GM12878 (cell line): ENCODE measurements around the gene RSPRY1. TPM values are rescaled to one million over a fixed set of nuclear protein-coding genes. Genes with fewer than 3 reads are reported as not detected.

Experiments used
- ATAC-seq: fragments of 200-7000 bp; cut with Tn5 transposase; 3 replicates; pipeline ENCODE4 v1.9.1; 2020; ENCODE audit warnings: mild to moderate bottlenecking, moderate library complexity
- BruUV-seq: library from RNA; stranded (reverse); fragments of 400-500 nt; replicated peaks from 2 replicates; lab custom pipeline; 2021; lab: Mats Ljungman, UMichigan
- CTCF ChIA-PET: fragments of 300-600 bp; sonication (Branson Sonifier 250); formaldehyde crosslinking; extraction: SDS; loops from one replicate; lab custom pipeline; 2021; ENCODE audit warnings: inconsistent platforms; lab: Yijun Ruan, JAX
- POLR2A ChIA-PET: fragments of 350-600 bp; formaldehyde crosslinking; extraction: SDS; loops from one replicate; lab custom pipeline; 2021; ENCODE audit warnings: inconsistent platforms; lab: Charles Lee
- RAD21 ChIA-PET: fragments of 300-600 bp; sonication (Branson Sonifier 250); formaldehyde crosslinking; loops from one replicate; lab custom pipeline; 2023; ENCODE audit warnings: antibody characterized with exemption; ENCODE audit not compliant: unreplicated experiment; lab: Charles Lee
- SMC1A ChIA-PET: fragments of 300-600 bp; sonication (Branson Sonifier 250); formaldehyde crosslinking; loops from one replicate; lab custom pipeline; 2023; ENCODE audit not compliant: unreplicated experiment, uncharacterized antibody; lab: Charles Lee
- DNase-seq: peaks from one replicate; pipeline ENCODE4 v3.0.0-alpha.2; 2011; ENCODE audit warnings: low read depth, low spot score
- FAIRE-seq: peaks from 3 replicates; lab custom pipeline; 2011; peaks lifted over from hg19 to GRCh38; lab: Jason Lieb, UNC
- H2AFZ ChIP-seq: 2 replicates; pipeline ENCODE4 v1.6.0; 2011; ENCODE audit warnings: low read depth, low read length, control low read depth; ENCODE audit not compliant: control insufficient read depth
- H3K27ac ChIP-seq: 2 replicates; pipeline ENCODE4 v1.5.1; 2011; ENCODE audit warnings: control low read depth; ENCODE audit not compliant: control insufficient read depth, insufficient read depth
- H3K27me3 ChIP-seq, 2 experiments: replicated peaks in 1 of 2; 2 replicates each; pipeline versions ENCODE4 v1.6.0 to v1.6.1; 2011; ENCODE audit warnings: low read length in 1 of 2; ENCODE audit not compliant: control insufficient read depth in 2 of 2, insufficient read depth in 2 of 2
- H3K36me3 ChIP-seq, 2 experiments: 2 replicates each; pipeline ENCODE4 v1.5.1; 2011; ENCODE audit warnings: low read length in 1 of 2; ENCODE audit not compliant: control insufficient read depth in 2 of 2, insufficient read depth in 2 of 2
- H3K4me1 ChIP-seq: 2 replicates; pipeline ENCODE4 v1.6.1; 2011; ENCODE audit warnings: mild to moderate bottlenecking, low read length, moderate library complexity, mixed read lengths; ENCODE audit not compliant: control insufficient read depth, insufficient read depth
- H3K4me2 ChIP-seq: 2 replicates; pipeline ENCODE4 v1.6.0; 2011; ENCODE audit warnings: control low read depth; ENCODE audit not compliant: control insufficient read depth, insufficient read depth
- H3K4me3 ChIP-seq: fragments of 200-600 bp; sonication (generic); 2 replicates; pipeline ENCODE4 v1.5.1; 2016
- H3K79me2 ChIP-seq: 2 replicates; pipeline ENCODE4 v1.6.0; 2011; ENCODE audit warnings: low read length; ENCODE audit not compliant: control insufficient read depth, insufficient read depth
- H3K9ac ChIP-seq: 2 replicates; pipeline ENCODE4 v1.8.0; 2011; ENCODE audit warnings: low read length, control low read depth, mixed read lengths; ENCODE audit not compliant: control insufficient read depth, insufficient read depth
- H3K9me3 ChIP-seq: replicated peaks from 3 replicates; pipeline ENCODE4 v1.5.1; 2011; ENCODE audit warnings: mild to moderate bottlenecking, low read length; ENCODE audit not compliant: control insufficient read depth, insufficient read depth
- H4K20me1 ChIP-seq: 2 replicates; pipeline ENCODE4 v1.6.0; 2011; ENCODE audit not compliant: control insufficient read depth, insufficient read depth
- BCLAF1 ChIP-seq: fragments of 450-650 bp; IDR thresholded peaks from 2 replicates; pipeline ENCODE4 v1.6.1; 2017; ENCODE audit warnings: antibody characterized with exemption, mild to moderate bottlenecking, moderate library complexity
- EP300 ChIP-seq, 2 experiments: fragments of 150-350 bp in 1 of 2; IDR thresholded peaks; 2 replicates each; pipeline ENCODE4 v1.6.1; 2011 to 2012; ENCODE audit warnings: low read depth in 2 of 2, low read length in 2 of 2, borderline replicate concordance in 1 of 2, improper control_type of control experiment in 1 of 2, inconsistent platforms in 1 of 2; ENCODE audit not compliant: control insufficient read depth in 1 of 2
- NBN ChIP-seq: fragments of 450-650 bp; IDR thresholded peaks from 2 replicates; pipeline ENCODE4 v1.6.1; 2016
- SUPT20H ChIP-seq: IDR thresholded peaks from 2 replicates; pipeline ENCODE4 v1.6.1; 2011; ENCODE audit warnings: low read depth, mild to moderate bottlenecking, low read length, moderate library complexity, borderline replicate concordance; ENCODE audit not compliant: control insufficient read depth
- WGBS: methylation state at CpG from one replicate; pipeline ENCODE4 v1.1.6; 2016; ENCODE audit warnings: low lambda C conversion rate; ENCODE audit not compliant: insufficient replicate concordance, insufficient coverage; ENCODE audit errors: missing lambda C conversion rate; 5-methylcytosine and 5-hydroxymethylcytosine counted together
- in situ Hi-C: fragments of 300-500 bp; cut with MboI; formaldehyde crosslinking; loops from 9 replicates; pipeline ENCODE4 v1.14.3; 2018; ENCODE audit warnings: mixed read lengths
- intact Hi-C: fragments of 100-400 bp; cut with micrococcal nuclease; formaldehyde crosslinking; loops from one replicate; pipeline ENCODE4 v1.14.2; 2022; ENCODE audit not compliant: unreplicated experiment
- polyA plus RNA-seq, 11 experiments: library from polyadenylated mRNA; depleted of rRNA in 4 of 11; unstranded in 6 of 11; stranded (reverse) in 5 of 11; fragments of >200 nt; fragmentation: Nextera tagmentation in 4 of 11; fragmentation: Illumina TruSeq in 1 of 11; extraction: Ambion mirVana in 4 of 11; extraction: Trizol in 1 of 11; gene quantifications; 1 replicate in 1 of 11; 2 replicates in 10 of 11; pipeline versions ENCODE4 v1.2.1 to v1.2.3, GENCODE V29; 2011 to 2016; ENCODE audit warnings: inconsistent platforms in 2 of 11, missing spikeins in 2 of 11, low read depth in 1 of 11
- total RNA-seq, 4 experiments: library from RNA; depleted of rRNA in 3 of 4; stranded (reverse); fragments of >200 nt in 3 of 4; fragmentation: Illumina TruSeq in 1 of 4; extraction: Trizol in 1 of 4; gene quantifications; 2 replicates each; pipeline versions ENCODE4 v1.2.1 to v1.2.3, GENCODE V29; 2013 to 2021
- TF ChIP-seq, protein P1 (sequence below): IDR thresholded peaks from 2 replicates; pipeline ENCODE4 v1.6.1; 2011; ENCODE audit warnings: mild to moderate bottlenecking, low read depth, low read length, moderate library complexity; ENCODE audit not compliant: insufficient replicate concordance

Gene RSPRY1
- total and polyA plus RNA-seq, 10 of the 15 experiments (the other 5 are each of a cell fraction or from before 2014, with no cell fraction given) = 18.5 to 57.0 (median 41.2) TPM

GRCh38 chr16:57172721-57173290, 13.3 kb upstream of the RSPRY1 start:
- Histone ChIP-seq H4K20me1 (no peaks in the 10 kb centered on the region), H3K27me3 (no peaks in the 10 kb centered on the region), H3K4me1 (peaks cover 1% of the 10 kb centered on the region), H2AFZ (no peak overlapping the region), H3K4me3 (no peak overlapping the region), H3K79me2 (no peaks in the 10 kb centered on the region), H3K36me3 (peaks cover 4 to 21% of the 10 kb centered on the region in 2 experiments), H3K27ac (no peak overlapping the region), H3K9ac (no peak overlapping the region), H3K4me2 (no peak overlapping the region)
- 66% methylated on average over 5 of the region's 5 CpGs for WGBS
- intact Hi-C loops (no loop called here), in situ Hi-C loops (loop anchor here (5.0 kb wide), 1 partner anchor 211 kb away; the partner anchor contains the start of gene CETP)
- POLR2A ChIA-PET = interaction anchor here (1.0 kb wide), 1 partner anchor 8 kb away, joined by 3 read pairs; no protein-coding TSS in a partner anchor
- DNase-seq (no peak), ATAC-seq (no peak), FAIRE-seq (no peak)
- RAD21 ChIA-PET = no interaction called here
- CTCF ChIA-PET = no interaction called here
- no TSS peak for BruUV-seq
- TF ChIP-seq NBN (no peak), SUPT20H (no peak)
- TF ChIP-seq, all 136 proteins: peak for 0
- SMC1A ChIA-PET = no interaction called here
- H3K9me3 ChIP-seq = no peaks in the 10 kb centered on the region

- POLR2A ChIA-PET = interaction anchor here (1.0 kb wide), 1 partner anchor 9 kb away, joined by 3 read pairs; no protein-coding TSS in a partner anchor
- Histone ChIP-seq H3K9me3 (no peaks in the 10 kb centered on the region), H3K4me2 (no peak overlapping the region), H3K27me3 (no peaks in the 10 kb centered on the region), H3K9ac (no peak overlapping the region), H3K79me2 (peaks cover 12% of the 10 kb centered on the region), H2AFZ (no peak overlapping the region), H3K27ac (no peak overlapping the region), H3K4me1 (no peaks in the 10 kb centered on the region), H3K36me3 (peaks cover 4 to 17% of the 10 kb centered on the region in 2 experiments; a peak in 3 of 4 replicates), H4K20me1 (no peaks in the 10 kb centered on the region), H3K4me3 (no peak overlapping the region)
- FAIRE-seq (no peak), ATAC-seq (no peak), DNase-seq (no peak)
- RAD21 ChIA-PET = interaction anchor here (0.7 kb wide), 1 partner anchor 91 kb away, joined by 3 read pairs; no protein-coding TSS in a partner anchor
- in situ Hi-C loops (no loop called here), intact Hi-C loops (no loop called here)
- BruUV-seq = no TSS peak
- TF ChIP-seq, protein P1, sequence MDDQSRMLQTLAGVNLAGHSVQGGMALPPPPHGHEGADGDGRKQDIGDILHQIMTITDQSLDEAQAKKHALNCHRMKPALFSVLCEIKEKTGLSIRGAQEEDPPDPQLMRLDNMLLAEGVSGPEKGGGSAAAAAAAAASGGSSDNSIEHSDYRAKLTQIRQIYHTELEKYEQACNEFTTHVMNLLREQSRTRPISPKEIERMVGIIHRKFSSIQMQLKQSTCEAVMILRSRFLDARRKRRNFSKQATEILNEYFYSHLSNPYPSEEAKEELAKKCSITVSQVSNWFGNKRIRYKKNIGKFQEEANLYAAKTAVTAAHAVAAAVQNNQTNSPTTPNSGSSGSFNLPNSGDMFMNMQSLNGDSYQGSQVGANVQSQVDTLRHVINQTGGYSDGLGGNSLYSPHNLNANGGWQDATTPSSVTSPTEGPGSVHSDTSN = no peak
- TF ChIP-seq BCLAF1 (no peak), EP300 (IDR thresholded peaks at IDR 0.05; ENCODE audit: borderline replicate concordance in 1 of 2, control insufficient read depth in 1 of 2, low read depth in 2 of 2, low read length in 2 of 2) (no peak)
- CTCF ChIA-PET = interaction anchor here (0.6 to 1.0 kb wide), 2 partner anchors 10 kb away, joined by 3 read pairs; partner anchors contain the start of genes PSME3IP1 and RSPRY1
- WGBS = 97% methylated on average over 5 of the region's 5 CpGs
- SMC1A ChIA-PET = no interaction called here
Observed at GRCh38 chr16:57175896-57176295, 10.2 kb upstream of the RSPRY1 start.
